EH (cell line): ENCODE results near the gene CEP19.

Experiments used
- DNase-seq: peaks from one replicate; pipeline ENCODE4 v3.0.0-alpha.2; 2015; ENCODE audit warnings: low read depth

The CEP19 gene

GRCh38 chr3:196708467-196708866 is 3.6 kb downstream of the CEP19 start:
- DNase-seq, result no peak

- DNase-seq, result no peak
These were observed 4.5 kb downstream of the CEP19 start for GRCh38 chr3:196707566-196707965.

- DNase-seq, result no peak
These were observed 5.3 kb downstream of the CEP19 start for GRCh38 chr3:196706731-196707130.

- no peak for DNase-seq
These were observed 5.7 kb downstream of the CEP19 start for GRCh38 chr3:196706327-196706726.

GRCh38 chr3:196700801-196701200 is 11.2 kb downstream of the CEP19 start:
- DNase-seq, result no peak

GRCh38 chr3:196699749-196700148 is 12.3 kb downstream of the CEP19 start:
- no peak for DNase-seq

- no peak for DNase-seq
These were observed 14.8 kb downstream of the CEP19 start for GRCh38 chr3:196697270-196697669.

- no peak for DNase-seq
These were observed 16.2 kb downstream of the CEP19 start for GRCh38 chr3:196695849-196696226.

- DNase-seq, result no peak
These were observed 16.9 kb downstream of the CEP19 start for GRCh38 chr3:196694941-196695848.

GRCh38 chr3:196694202-196694638 is 17.8 kb downstream of the CEP19 start:
- DNase-seq, result peak; percentile 37

- DNase-seq, result no peak
These were observed 20.7 kb downstream of the CEP19 start for GRCh38 chr3:196691386-196691785.

GRCh38 chr3:196689941-196690660 is 21.9 kb downstream of the CEP19 start:
- DNase-seq, result no peak

GRCh38 chr3:196688349-196688748 is 23.7 kb downstream of the CEP19 start:
- DNase-seq, result peak; percentile 67

- DNase-seq, result no peak
These were observed 25.6 kb downstream of the CEP19 start for GRCh38 chr3:196686436-196686835.

GRCh38 chr3:196684548-196685407 is 27.3 kb downstream of the CEP19 start:
- peak; percentile 67 for DNase-seq

- no peak for DNase-seq
These were observed 34.1 kb downstream of the CEP19 start for GRCh38 chr3:196677931-196678330.

GRCh38 chr3:196677353-196677752 is 34.7 kb downstream of the CEP19 start:
- no peak for DNase-seq

- no peak for DNase-seq
These were observed 38.4 kb downstream of the CEP19 start for GRCh38 chr3:196673632-196674031.

GRCh38 chr3:196670339-196670738 is 41.7 kb downstream of the CEP19 start:
- no peak for DNase-seq

GRCh38 chr3:196667056-196667825 is 44.8 kb downstream of the CEP19 start:
- DNase-seq, result no peak
